ENCODE results near the gene ZBTB20. TPM values are rescaled to one million over a fixed set of nuclear protein-coding genes. Genes with fewer than 3 reads are reported as not detected.

Gene ZBTB20
- polyA plus RNA-seq, 1 donor from 2014 or later = 4.8 TPM

GRCh38 chr3:114331007-114331406 lies 816.1 kb downstream of the ZBTB20 start:
- Histone ChIP-seq H3K9ac (ENCODE audit: low read length) (no peak overlapping the region), H4K20me1 (ENCODE audit: insufficient read depth) (no peaks in the 10 kb centered on the region), H3K36me3 (ENCODE audit: insufficient read depth, low read length) (peaks cover 14% of the 10 kb centered on the region), H3K9me3 (ENCODE audit: low read length) (peaks cover 4% of the 10 kb centered on the region), H3K27me3 (ENCODE audit: insufficient read depth, low read depth, low read length) (no peaks in the 10 kb centered on the region), H3K4me2 (ENCODE audit: low read length) (no peak overlapping the region), H3F3A (ENCODE audit: insufficient read depth, low read length, poor library complexity, severe bottlenecking) (no peaks in the 10 kb centered on the region), H3K9me2 (ENCODE audit: insufficient read depth, low read length) (no peaks in the 10 kb centered on the region), H3K4me3 (ENCODE audit: low read length) (no peak overlapping the region), H3K79me2 (replicated peaks; ENCODE audit: insufficient read depth, low read length) (no peaks in the 10 kb centered on the region), H2AFZ (ENCODE audit: low read depth, low read length) (no peak overlapping the region), H3K27ac (ENCODE audit: low read length) (no peak overlapping the region)
- TF ChIP-seq POLR2AphosphoS5 (IDR thresholded peaks at IDR 0.05) (no peak), CTCF (IDR thresholded peaks at IDR 0.05; ENCODE audit: poor library complexity, severe bottlenecking) (no peak), EZH2 (IDR thresholded peaks at IDR 0.05; ENCODE audit: borderline replicate concordance, insufficient read depth, low read length, poor library complexity, severe bottlenecking) (no peak), SMC3 (conservative IDR thresholded peaks at IDR 0.05; ENCODE audit: poor library complexity) (no peak), RAD21 (conservative IDR thresholded peaks at IDR 0.05) (no peak), EP300 (conservative IDR thresholded peaks at IDR 0.05; ENCODE audit: poor library complexity, severe bottlenecking) (no peak), REST (IDR thresholded peaks at IDR 0.05; ENCODE audit: borderline replicate concordance) (no peak), MXI1 (conservative IDR thresholded peaks at IDR 0.05; ENCODE audit: poor library complexity, severe bottlenecking) (no peak)

GRCh38 chr3:114329823-114330222 lies 817.3 kb downstream of the ZBTB20 start:
- no peaks in the 10 kb centered on the region for H3K27me3 ChIP-seq (ENCODE audit: insufficient read depth, low read depth, low read length)
- H3K9me2 ChIP-seq (ENCODE audit: insufficient read depth, low read length) = no peaks in the 10 kb centered on the region
- no peak overlapping the region for H3K4me3 ChIP-seq (ENCODE audit: low read length)
- H3K9me3 ChIP-seq (ENCODE audit: low read length) = peaks cover 4% of the 10 kb centered on the region
- H3F3A ChIP-seq (ENCODE audit: insufficient read depth, low read length, poor library complexity, severe bottlenecking) = no peaks in the 10 kb centered on the region
- H3K36me3 ChIP-seq (ENCODE audit: insufficient read depth, low read length) = peaks cover 8% of the 10 kb centered on the region
- H3K4me2 ChIP-seq (ENCODE audit: low read length) = no peak overlapping the region
- no peak for TF ChIP-seq EZH2 (IDR thresholded peaks at IDR 0.05; ENCODE audit: borderline replicate concordance, insufficient read depth, low read length, poor library complexity, severe bottlenecking)
- no peak for TF ChIP-seq SMC3 (conservative IDR thresholded peaks at IDR 0.05; ENCODE audit: poor library complexity)
- TF ChIP-seq MXI1 (conservative IDR thresholded peaks at IDR 0.05; ENCODE audit: poor library complexity, severe bottlenecking) = no peak
- TF ChIP-seq CTCF (IDR thresholded peaks at IDR 0.05; ENCODE audit: poor library complexity, severe bottlenecking) = no peak
- TF ChIP-seq REST (IDR thresholded peaks at IDR 0.05; ENCODE audit: borderline replicate concordance) = no peak
- TF ChIP-seq POLR2AphosphoS5 (IDR thresholded peaks at IDR 0.05) = no peak
- TF ChIP-seq RAD21 (conservative IDR thresholded peaks at IDR 0.05) = no peak
- TF ChIP-seq TAF1 (IDR thresholded peaks at IDR 0.05; ENCODE audit: low read depth) = no peak
- no peak for TF ChIP-seq EP300 (conservative IDR thresholded peaks at IDR 0.05; ENCODE audit: poor library complexity, severe bottlenecking)
- H3K27ac ChIP-seq (ENCODE audit: low read length) = no peak overlapping the region
- H4K20me1 ChIP-seq (ENCODE audit: insufficient read depth) = no peaks in the 10 kb centered on the region
- H3K9ac ChIP-seq (ENCODE audit: low read length) = no peak overlapping the region
- H3K79me2 ChIP-seq (replicated peaks; ENCODE audit: insufficient read depth, low read length) = no peaks in the 10 kb centered on the region
- H2AFZ ChIP-seq (ENCODE audit: low read depth, low read length) = no peak overlapping the region

All from neural cell (in vitro differentiated cells).